Motor neuron (in vitro differentiated cells): ENCODE measurements around the gene CDH13. TPM values are rescaled to one million over a fixed set of nuclear protein-coding genes. Genes with fewer than 3 reads are reported as not detected.

Experiments used
- ATAC-seq, 8 experiments: fragments of 200-7000 bp; cut with Tn5 transposase; replicated peaks in 6 of 8; 2 replicates each; pipeline ENCODE4 v1.8.0; 2021; ENCODE audit warnings: mild to moderate bottlenecking in 8 of 8, moderate library complexity in 8 of 8
- H3K27ac ChIP-seq, 2 donors: fragments of 250-450 bp; sonication (Bioruptor Pico); 2 replicates each; pipeline ENCODE4 v1.9.0; 2021; ENCODE audit warnings: antibody characterized with exemption in 2 of 2, mild to moderate bottlenecking in 2 of 2, moderate library complexity in 1 of 2
- H3K4me1 ChIP-seq, 2 donors: fragments of 250-450 bp; sonication (Bioruptor Pico); replicated peaks in 1 of 2; 2 replicates each; pipeline ENCODE4 v1.6.1; 2021; ENCODE audit warnings: antibody characterized with exemption in 2 of 2, mild to moderate bottlenecking in 2 of 2, moderate library complexity in 1 of 2
- H3K4me3 ChIP-seq, 5 donors: fragments of 250-450 bp; sonication (Bioruptor Pico); 2 replicates each; pipeline ENCODE4 v1.9.0; 2021; ENCODE audit warnings: antibody characterized with exemption in 5 of 5, mild to moderate bottlenecking in 5 of 5, moderate library complexity in 4 of 5
- WGBS, 10 experiments: fragments of 450-650 bp; shearing (Covaris generic); methylation state at CpG; one replicate each; pipeline ENCODE4 v1.0.0; 2022; 5-methylcytosine and 5-hydroxymethylcytosine counted together
- in situ Hi-C, 9 experiments: fragments of 400-800 bp; cut with MboI; loops; one replicate each; pipeline ENCODE4 v1.15.0; 2021; ENCODE audit warnings: low sequenced_read_pairs in 9 of 9, low pct_unique_long_range_greater_than_20kb in 2 of 9; ENCODE audit not compliant: unreplicated experiment in 9 of 9
- total RNA-seq, 8 experiments: library from RNA; unstranded; fragments of 300-600 nt; gene quantifications; 2 replicates each; pipeline versions ENCODE4 v1.2.3 to v1.2.4, GENCODE V29; 2022

Gene CDH13
- total RNA-seq, 8 experiments from 2014 or later = 0.42 to 10.3 (median 3.4) TPM

DNA sequence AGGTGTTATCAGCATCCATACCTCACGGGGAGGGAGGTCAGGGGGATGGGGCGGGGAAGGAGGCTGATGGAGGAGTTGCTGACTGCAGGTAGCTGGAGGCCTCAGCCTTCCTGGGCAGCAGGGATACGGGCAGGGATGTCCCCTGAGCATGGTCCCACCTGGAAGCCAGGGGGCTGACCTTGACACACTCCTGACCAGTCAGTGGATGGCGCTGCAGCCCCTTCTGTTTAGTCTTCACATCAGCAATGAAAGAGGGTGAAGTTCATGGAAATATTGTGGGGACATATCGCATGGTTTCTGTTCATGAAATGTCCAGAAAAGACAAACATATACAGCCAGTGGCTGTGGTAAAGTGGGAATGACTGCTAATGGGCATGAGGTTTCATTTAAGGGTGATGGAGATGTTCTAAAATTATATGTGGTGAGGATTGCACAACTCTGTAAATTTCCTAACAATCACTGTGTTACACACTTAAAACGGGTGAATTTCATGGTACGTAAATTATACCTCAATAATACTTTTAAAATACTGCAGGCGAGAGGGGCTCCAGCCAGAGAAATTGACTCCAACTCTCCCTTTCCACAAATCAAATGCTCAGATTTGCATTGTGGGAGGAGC lies 489.6 kb downstream of the CDH13 start:
- Histone ChIP-seq H3K4me3 (no peak overlapping the region), H3K4me1 (peaks cover 0 to 2% of the 10 kb centered on the region in 2 donors), H3K27ac (no peak overlapping the region)
- peak in 1 of 8 experiments; percentile 58 for ATAC-seq
- in situ Hi-C loops = loop anchor here in 1 of 9 experiments (25.0 kb wide), 1 partner anchor 221 kb away; no protein-coding TSS in a partner anchor
- WGBS, 10 experiments = 34 to 100% (median 84%) methylated on average over 2 to 4 of the region's 8 CpGs; no CpG with 5 or more reads in 5 of the 10 experiments

DNA sequence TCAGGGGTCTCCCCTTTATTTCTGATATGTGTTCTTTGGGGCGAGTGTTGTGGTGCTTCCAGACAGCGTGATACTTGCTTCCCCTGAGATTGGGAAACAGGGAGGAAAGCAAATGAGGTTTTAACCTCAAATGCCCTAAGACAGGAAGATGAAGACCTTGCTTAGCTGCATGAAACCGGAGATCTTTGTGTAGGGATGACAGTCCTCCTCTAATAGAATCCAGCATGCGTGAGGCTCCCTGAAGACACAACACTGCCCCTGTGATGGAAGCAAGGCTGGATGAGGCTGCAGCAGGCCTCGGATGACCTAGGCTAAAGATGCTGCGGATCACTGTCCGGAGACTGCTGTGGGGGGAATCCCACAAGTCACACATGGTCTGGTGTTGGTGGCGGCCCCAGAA lies 491.0 kb downstream of the CDH13 start:
- WGBS, 10 experiments = 80 to 100% (median 90%) methylated on average over 1 to 5 of the region's 8 CpGs; no CpG with 5 or more reads in 4 of the 10 experiments
- peaks cover 0 to 2% of the 10 kb centered on the region in 2 donors for H3K4me1 ChIP-seq
- in situ Hi-C loops = loop anchor here in 1 of 9 experiments (25.0 kb wide), 1 partner anchor 219 kb away; no protein-coding TSS in a partner anchor
- no peak for ATAC-seq
- no peak overlapping the region for H3K4me3 ChIP-seq
- no peak overlapping the region for H3K27ac ChIP-seq

DNA sequence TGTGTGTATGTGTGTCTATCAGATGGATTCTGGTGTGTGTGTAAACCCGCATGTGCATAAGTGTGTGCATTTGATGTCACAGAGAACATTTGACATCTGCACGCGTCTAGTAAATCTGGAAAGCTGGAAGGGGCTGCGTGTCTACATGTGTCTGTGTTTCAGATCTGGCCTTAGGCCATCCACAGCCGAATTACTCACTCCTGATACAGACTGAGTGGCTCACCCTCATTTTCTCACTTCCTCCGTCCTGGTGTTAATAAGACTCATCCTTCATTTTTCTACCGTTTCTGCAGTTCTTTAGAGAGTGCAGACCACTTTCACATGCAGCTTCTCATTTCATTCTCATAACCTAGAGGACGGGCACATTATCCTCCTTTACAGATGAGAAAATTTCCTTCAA lies 491.6 kb downstream of the CDH13 start:
- H3K27ac ChIP-seq = no peak overlapping the region
- peak in 2 of 8 experiments; percentile 44 to 58 for ATAC-seq
- peaks cover 0 to 2% of the 10 kb centered on the region in 2 donors for H3K4me1 ChIP-seq
- no peak overlapping the region for H3K4me3 ChIP-seq
- in situ Hi-C loops = loop anchor here in 1 of 9 experiments (25.0 kb wide), 1 partner anchor 219 kb away; no protein-coding TSS in a partner anchor
- WGBS, 10 experiments = 5 to 100% (median 82%) methylated on average over 1 to 6 of the region's 8 CpGs; no CpG with 5 or more reads in 4 of the 10 experiments

- in situ Hi-C loops = no loop called here
- peaks cover 3 to 19% of the 10 kb centered on the region in 2 donors for H3K4me1 ChIP-seq
- no peak for ATAC-seq
- no peak overlapping the region for H3K27ac ChIP-seq
- no peak overlapping the region for H3K4me3 ChIP-seq
- 50 to 100% (median 67%) methylated on average over 1 to 6 of the region's 6 CpGs; no CpG with 5 or more reads in 1 of the 10 experiments for WGBS, 10 experiments
These were observed 499.3 kb downstream of the CDH13 start for GRCh38 chr16:83125999-83126568.

DNA sequence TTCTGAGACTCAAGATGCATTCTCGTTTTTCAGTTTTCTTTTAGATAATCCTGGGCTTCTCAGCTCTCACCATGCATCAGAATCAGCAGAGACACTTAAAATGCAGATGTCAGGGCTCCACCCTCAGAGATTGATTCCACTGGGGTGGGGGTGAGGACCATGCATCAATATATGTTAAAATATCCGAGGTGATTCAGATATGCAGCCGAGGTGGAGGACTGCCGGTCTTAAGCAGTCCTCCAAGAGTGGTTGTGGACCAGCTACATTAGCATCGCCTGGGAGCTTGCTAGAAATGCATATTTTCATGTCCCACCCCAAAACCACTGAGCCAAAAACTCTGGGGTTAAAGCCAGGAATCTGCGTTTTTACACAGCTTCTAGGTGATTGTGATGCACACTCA lies 501.3 kb downstream of the CDH13 start:
- Histone ChIP-seq H3K4me3 (no peak overlapping the region), H3K27ac (no peak overlapping the region), H3K4me1 (peaks cover 3 to 28% of the 10 kb centered on the region in 2 donors)
- in situ Hi-C loops = no loop called here
- ATAC-seq = peak in 6 of 8 experiments; percentile 47 to 100 (median 88)
- WGBS, 10 experiments = 0 to 85% (median 80%) methylated on average over 1 to 5 of the region's 6 CpGs; no CpG with 5 or more reads in 1 of the 10 experiments

DNA sequence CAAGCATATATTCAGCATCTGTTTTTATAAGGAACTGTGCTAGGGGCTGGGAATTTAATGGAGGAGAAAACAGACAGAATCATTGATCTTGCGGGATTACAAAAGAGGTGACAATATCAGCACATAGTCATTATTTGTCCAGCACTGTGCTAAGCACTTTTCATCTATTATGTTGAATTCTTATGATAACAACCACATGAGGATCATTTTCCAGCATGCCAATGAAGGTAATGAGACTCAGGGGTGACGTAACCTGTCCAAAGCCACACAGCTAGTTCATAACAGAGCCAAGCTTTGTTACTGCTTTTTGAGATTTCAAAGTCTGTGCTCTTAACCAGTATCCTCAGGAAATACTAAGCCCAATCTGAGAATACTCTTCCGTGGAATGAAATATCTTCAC lies 503.3 kb downstream of the CDH13 start:
- in situ Hi-C loops = no loop called here
- Histone ChIP-seq H3K27ac (no peak overlapping the region), H3K4me3 (no peak overlapping the region), H3K4me1 (peaks cover 3 to 28% of the 10 kb centered on the region in 2 donors)
- 51 to 100% (median 90%) methylated on average over 1 to 3 of the region's 3 CpGs; no CpG with 5 or more reads in 2 of the 10 experiments for WGBS, 10 experiments
- peak in 2 of 8 experiments; percentile 56 to 69 for ATAC-seq

DNA sequence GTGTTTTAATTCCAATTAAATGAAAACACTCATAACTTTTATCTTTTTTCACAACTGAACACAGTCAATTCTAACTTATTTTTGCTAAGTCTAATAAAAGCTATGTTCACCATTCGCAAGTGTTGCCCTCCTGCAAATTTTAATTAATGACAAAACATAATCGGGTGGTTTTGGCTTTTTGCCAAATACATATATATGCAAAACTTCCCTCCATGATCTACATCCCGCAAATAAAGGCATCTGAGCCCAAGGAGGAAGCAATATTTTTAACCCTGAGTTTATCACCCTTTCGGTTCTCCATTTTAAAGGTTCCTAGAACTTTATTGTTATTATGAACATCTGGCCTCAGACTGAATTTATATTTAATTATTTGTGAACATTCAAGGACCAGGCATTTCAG lies 507.9 kb downstream of the CDH13 start:
- ATAC-seq = peak in 1 of 8 experiments; percentile 33
- no peak overlapping the region for H3K27ac ChIP-seq
- peaks cover 15 to 31% of the 10 kb centered on the region in 2 donors for H3K4me1 ChIP-seq
- in situ Hi-C loops = no loop called here
- no peak overlapping the region for H3K4me3 ChIP-seq
- 10 to 100% (median 73%) methylated on average over 1 to 4 of the region's 4 CpGs; no CpG with 5 or more reads in 2 of the 10 experiments for WGBS, 10 experiments

DNA sequence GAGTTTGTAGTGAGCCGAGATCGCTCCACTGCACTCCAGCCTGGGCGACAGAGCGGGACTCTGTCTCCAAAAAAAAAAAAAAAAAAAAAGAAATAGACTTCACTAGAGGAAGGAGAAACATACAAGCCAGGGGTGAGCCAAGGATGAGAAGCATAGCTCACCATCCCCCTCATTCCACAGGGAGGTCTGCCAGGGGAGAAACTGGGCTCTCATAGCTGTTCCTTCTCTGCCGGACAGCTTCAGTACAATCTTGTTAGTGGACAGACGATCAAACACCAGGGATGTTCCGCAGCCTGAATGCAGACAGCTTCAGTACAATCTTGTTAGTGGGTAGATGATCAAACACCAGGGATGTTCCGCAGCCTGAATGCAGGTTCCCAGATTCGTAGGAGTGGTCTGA lies 509.6 kb downstream of the CDH13 start:
- ATAC-seq = no peak
- WGBS, 10 experiments = 88 to 100% (median 99%) methylated on average over 1 to 8 of the region's 9 CpGs; no CpG with 5 or more reads in 2 of the 10 experiments
- Histone ChIP-seq H3K4me3 (no peak overlapping the region), H3K27ac (no peak overlapping the region), H3K4me1 (peaks cover 12 to 18% of the 10 kb centered on the region in 2 donors)
- in situ Hi-C loops = no loop called here

DNA sequence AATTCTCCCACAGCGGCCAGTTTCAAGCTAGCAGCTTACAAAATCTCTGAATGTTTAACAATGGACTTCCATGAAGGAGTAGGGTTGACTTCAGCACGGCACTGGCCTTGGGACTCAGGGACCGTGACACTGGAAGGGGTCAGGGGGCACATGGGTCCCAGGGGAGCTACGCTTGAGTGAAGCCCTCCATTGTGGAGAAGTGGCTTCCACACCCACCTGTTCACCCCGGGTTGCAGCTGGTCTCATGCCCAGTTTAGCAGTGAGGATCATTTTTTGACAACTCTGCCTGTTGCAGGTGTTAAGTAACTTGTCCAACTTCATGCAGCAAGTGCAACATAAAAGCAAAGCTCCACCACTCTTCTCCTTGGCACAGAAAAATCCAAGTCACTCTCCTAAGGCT lies 510.2 kb downstream of the CDH13 start:
- no peak overlapping the region for H3K27ac ChIP-seq
- WGBS, 10 experiments = 20 to 81% (median 63%) methylated on average over 1 to 3 of the region's 5 CpGs
- peak in 2 of 8 experiments; percentile 3 to 11 for ATAC-seq

GRCh38 chr16:83137326-83137781 lies 510.6 kb downstream of the CDH13 start:
- ATAC-seq = peak in 7 of 8 experiments; percentile 88 to 96 (median 94)
- Histone ChIP-seq H3K27ac (no peak overlapping the region), H3K4me3 (peak overlapping the region in 1 of 5 donors; percentile 9), H3K4me1 (peaks cover 10 to 12% of the 10 kb centered on the region in 2 donors)
- in situ Hi-C loops = no loop called here
- WGBS, 10 experiments = 2 to 45% (median 14%) methylated on average over 7 to 12 of the region's 17 CpGs; no CpG with 5 or more reads in 2 of the 10 experiments

More for the DNA sequence above, 510.2 kb downstream of the CDH13 start:
- in situ Hi-C loops = no loop called here
- peaks cover 12 to 13% of the 10 kb centered on the region in 2 donors for H3K4me1 ChIP-seq
- H3K4me3 ChIP-seq = no peak overlapping the region

DNA sequence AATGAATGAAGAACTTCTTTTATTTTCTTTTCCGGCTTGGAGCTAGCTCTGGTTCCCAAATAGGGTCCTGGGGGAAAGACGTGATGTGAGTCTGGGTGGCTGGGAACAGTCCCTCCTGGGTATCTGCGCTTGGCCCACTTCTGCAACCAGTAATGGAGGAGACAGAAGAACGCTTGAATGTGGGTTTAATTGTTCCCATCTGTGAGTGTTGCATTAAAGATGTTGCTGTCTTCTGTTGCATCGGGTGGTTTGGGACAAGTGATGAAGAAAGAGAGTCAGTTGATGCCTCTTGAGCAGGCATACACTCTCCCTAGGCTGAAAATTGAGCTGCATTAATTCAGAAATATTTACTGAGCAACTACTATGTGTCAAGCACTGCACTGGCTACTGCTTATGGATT lies 511.1 kb downstream of the CDH13 start:
- Histone ChIP-seq H3K4me3 (peak overlapping the region in 1 of 5 donors; percentile 9), H3K4me1 (peaks cover 10 to 12% of the 10 kb centered on the region in 2 donors), H3K27ac (no peak overlapping the region)
- peak in 1 of 8 experiments; percentile 9 for ATAC-seq
- in situ Hi-C loops = no loop called here
- 0 to 90% (median 66%) methylated on average over 1 to 4 of the region's 5 CpGs; no CpG with 5 or more reads in 4 of the 10 experiments for WGBS, 10 experiments

GRCh38 chr16:83138512-83138911 lies 511.7 kb downstream of the CDH13 start:
- no peak for ATAC-seq
- no peak overlapping the region for H3K27ac ChIP-seq
- H3K4me1 ChIP-seq = peaks cover 10 to 12% of the 10 kb centered on the region in 2 donors
- H3K4me3 ChIP-seq = no peak overlapping the region
- in situ Hi-C loops = no loop called here
- WGBS, 10 experiments = 64 to 100% (median 83%) methylated on average over 3 to 6 of the region's 7 CpGs; no CpG with 5 or more reads in 1 of the 10 experiments
